Neural cell (in vitro differentiated cells): ENCODE measurements around the gene STRIP1. TPM values are rescaled to one million over a fixed set of nuclear protein-coding genes. Genes with fewer than 3 reads are reported as not detected.

Experiments used
- H2AFZ ChIP-seq: fragments of 200-600, 300-800 bp; sonication (generic), shearing (Covaris generic); 2 replicates; pipeline ENCODE4 v1.6.0; 2014; ENCODE audit warnings: low read depth, mild to moderate bottlenecking, antibody characterized with exemption, low read length, moderate library complexity
- H3F3A ChIP-seq: fragments of 200-600 bp; shearing (Covaris generic); 2 replicates; pipeline ENCODE4 v1.6.1; 2016; ENCODE audit warnings: mild to moderate bottlenecking, moderate library complexity, mixed read lengths, antibody characterized with exemption, low read length; ENCODE audit not compliant: insufficient read depth, poor library complexity, severe bottlenecking
- H3K27ac ChIP-seq: fragments of 200-600, 300-800 bp; sonication (generic), shearing (Covaris generic); 2 replicates; pipeline ENCODE4 v1.5.1; 2014; ENCODE audit warnings: mild to moderate bottlenecking, low read length, moderate library complexity
- H3K27me3 ChIP-seq: fragments of 300-800, 200-600 bp; sonication (generic), shearing (Covaris generic); 2 replicates; pipeline ENCODE4 v1.6.0; 2014; ENCODE audit warnings: mild to moderate bottlenecking, low read depth, low read length, moderate library complexity; ENCODE audit not compliant: insufficient read depth
- H3K36me3 ChIP-seq: fragments of 300-800, 200-600 bp; sonication (generic), shearing (Covaris generic); 2 replicates; pipeline ENCODE4 v1.5.1; 2014; ENCODE audit warnings: mild to moderate bottlenecking, antibody characterized with exemption, low read length, moderate library complexity; ENCODE audit not compliant: insufficient read depth
- H3K4me2 ChIP-seq: fragments of 300-800, 200-600 bp; sonication (generic), shearing (Covaris generic); 2 replicates; pipeline ENCODE4 v1.6.0; 2014; ENCODE audit warnings: mild to moderate bottlenecking, low read length
- H3K4me3 ChIP-seq: fragments of 300-800, 200-600 bp; sonication (generic), shearing (Covaris generic); 2 replicates; pipeline ENCODE4 v1.5.1; 2014; ENCODE audit warnings: mild to moderate bottlenecking, low read length, moderate library complexity
- H3K79me2 ChIP-seq: fragments of 200-600 bp; shearing (Covaris generic); replicated peaks from 2 replicates; pipeline ENCODE4 v1.6.0; 2014; ENCODE audit warnings: mild to moderate bottlenecking, low read length, moderate library complexity; ENCODE audit not compliant: insufficient read depth
- H3K9ac ChIP-seq: fragments of 300-800, 200-600 bp; sonication (generic), shearing (Covaris generic); 2 replicates; pipeline ENCODE4 v1.6.1; 2016; ENCODE audit warnings: mild to moderate bottlenecking, low read length, mixed read lengths
- H3K9me2 ChIP-seq: fragments of 200-600 bp; shearing (Covaris generic); 2 replicates; pipeline ENCODE4 v1.6.1; 2016; ENCODE audit warnings: mild to moderate bottlenecking, low read length, mixed read lengths; ENCODE audit not compliant: insufficient read depth
- H3K9me3 ChIP-seq: fragments of 200-600, 300-800 bp; sonication (generic), shearing (Covaris generic); 2 replicates; pipeline ENCODE4 v1.6.1; 2016; ENCODE audit warnings: mild to moderate bottlenecking, mixed run types, low read length, moderate library complexity, mixed read lengths
- H4K20me1 ChIP-seq: fragments of 200-600 bp; shearing (Covaris generic); 2 replicates; pipeline ENCODE4 v1.6.1; 2016; ENCODE audit warnings: mild to moderate bottlenecking, mixed run types; ENCODE audit not compliant: insufficient read depth
- EP300 ChIP-seq: fragments of 450-650 bp; conservative IDR thresholded peaks from 2 replicates; pipeline ENCODE4 v1.6.1; 2014; ENCODE audit warnings: antibody characterized with exemption, mild to moderate bottlenecking, moderate library complexity; ENCODE audit not compliant: poor library complexity, severe bottlenecking
- EZH2 ChIP-seq: fragments of 200-600, 300-800 bp; shearing (Covaris generic), sonication (generic); IDR thresholded peaks from 2 replicates; pipeline ENCODE4 v1.6.1; 2014; ENCODE audit warnings: antibody characterized with exemption, low read length, borderline replicate concordance, mild to moderate bottlenecking; ENCODE audit not compliant: insufficient read depth, poor library complexity, severe bottlenecking
- MXI1 ChIP-seq: fragments of 450-650 bp; conservative IDR thresholded peaks from 2 replicates; pipeline ENCODE4 v1.6.1; 2014; ENCODE audit warnings: antibody characterized with exemption, mild to moderate bottlenecking; ENCODE audit not compliant: poor library complexity, severe bottlenecking
- POLR2AphosphoS5 ChIP-seq: IDR thresholded peaks from 2 replicates; pipeline ENCODE4 v1.6.1; 2012
- RAD21 ChIP-seq: fragments of 450-650 bp; conservative IDR thresholded peaks from 2 replicates; pipeline ENCODE4 v1.6.1; 2014; ENCODE audit warnings: antibody characterized with exemption, mild to moderate bottlenecking, moderate library complexity
- REST ChIP-seq: IDR thresholded peaks from 2 replicates; pipeline ENCODE4 v1.6.1; 2012; ENCODE audit warnings: borderline replicate concordance
- SMC3 ChIP-seq: fragments of 450-650 bp; conservative IDR thresholded peaks from 2 replicates; pipeline ENCODE4 v1.6.1; 2014; ENCODE audit warnings: antibody characterized with exemption, mild to moderate bottlenecking, moderate library complexity; ENCODE audit not compliant: poor library complexity
- TAF1 ChIP-seq: IDR thresholded peaks from 2 replicates; pipeline ENCODE4 v1.6.1; 2012; ENCODE audit warnings: low read depth
- polyA plus RNA-seq: library from polyadenylated mRNA; depleted of rRNA; stranded (reverse); fragments of >200 nt; gene quantifications from 2 replicates; pipeline ENCODE4 v1.2.3, GENCODE V29; 2014
- TF ChIP-seq, protein P1 (sequence below): fragments of 450-650 bp; IDR thresholded peaks from 2 replicates; pipeline ENCODE4 v1.5.1; 2014; ENCODE audit warnings: antibody characterized with exemption, mild to moderate bottlenecking, moderate library complexity; ENCODE audit not compliant: poor library complexity, severe bottlenecking

Gene STRIP1
- polyA plus RNA-seq, 1 donor from 2014 or later: 178 TPM

- H4K20me1 ChIP-seq: no peaks in the 10 kb centered on the region
- H3K9ac ChIP-seq: no peak overlapping the region
- peaks cover 31% of the 10 kb centered on the region for H3K79me2 ChIP-seq
- no peaks in the 10 kb centered on the region for H3K27me3 ChIP-seq
- no peaks in the 10 kb centered on the region for H3K36me3 ChIP-seq
- no peaks in the 10 kb centered on the region for H3F3A ChIP-seq
- no peak overlapping the region for H3K27ac ChIP-seq
- H3K4me2 ChIP-seq: no peak overlapping the region
- no peak for TF ChIP-seq REST
- TF ChIP-seq, protein P1, sequence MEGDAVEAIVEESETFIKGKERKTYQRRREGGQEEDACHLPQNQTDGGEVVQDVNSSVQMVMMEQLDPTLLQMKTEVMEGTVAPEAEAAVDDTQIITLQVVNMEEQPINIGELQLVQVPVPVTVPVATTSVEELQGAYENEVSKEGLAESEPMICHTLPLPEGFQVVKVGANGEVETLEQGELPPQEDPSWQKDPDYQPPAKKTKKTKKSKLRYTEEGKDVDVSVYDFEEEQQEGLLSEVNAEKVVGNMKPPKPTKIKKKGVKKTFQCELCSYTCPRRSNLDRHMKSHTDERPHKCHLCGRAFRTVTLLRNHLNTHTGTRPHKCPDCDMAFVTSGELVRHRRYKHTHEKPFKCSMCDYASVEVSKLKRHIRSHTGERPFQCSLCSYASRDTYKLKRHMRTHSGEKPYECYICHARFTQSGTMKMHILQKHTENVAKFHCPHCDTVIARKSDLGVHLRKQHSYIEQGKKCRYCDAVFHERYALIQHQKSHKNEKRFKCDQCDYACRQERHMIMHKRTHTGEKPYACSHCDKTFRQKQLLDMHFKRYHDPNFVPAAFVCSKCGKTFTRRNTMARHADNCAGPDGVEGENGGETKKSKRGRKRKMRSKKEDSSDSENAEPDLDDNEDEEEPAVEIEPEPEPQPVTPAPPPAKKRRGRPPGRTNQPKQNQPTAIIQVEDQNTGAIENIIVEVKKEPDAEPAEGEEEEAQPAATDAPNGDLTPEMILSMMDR: no peak
- no peak for TF ChIP-seq EZH2
- TF ChIP-seq EP300: no peak
- TF ChIP-seq RAD21: no peak
- TF ChIP-seq TAF1: no peak
- no peak for TF ChIP-seq MXI1
- TF ChIP-seq SMC3: no peak
- TF ChIP-seq POLR2AphosphoS5: no peak
- H3K4me3 ChIP-seq: no peak overlapping the region
- no peak overlapping the region for H2AFZ ChIP-seq
- no peaks in the 10 kb centered on the region for H3K9me3 ChIP-seq
- H3K9me2 ChIP-seq: no peaks in the 10 kb centered on the region
Measured at GRCh38 chr1:109996476-109996875, 37.9 kb upstream of the STRIP1 start.

DNA sequence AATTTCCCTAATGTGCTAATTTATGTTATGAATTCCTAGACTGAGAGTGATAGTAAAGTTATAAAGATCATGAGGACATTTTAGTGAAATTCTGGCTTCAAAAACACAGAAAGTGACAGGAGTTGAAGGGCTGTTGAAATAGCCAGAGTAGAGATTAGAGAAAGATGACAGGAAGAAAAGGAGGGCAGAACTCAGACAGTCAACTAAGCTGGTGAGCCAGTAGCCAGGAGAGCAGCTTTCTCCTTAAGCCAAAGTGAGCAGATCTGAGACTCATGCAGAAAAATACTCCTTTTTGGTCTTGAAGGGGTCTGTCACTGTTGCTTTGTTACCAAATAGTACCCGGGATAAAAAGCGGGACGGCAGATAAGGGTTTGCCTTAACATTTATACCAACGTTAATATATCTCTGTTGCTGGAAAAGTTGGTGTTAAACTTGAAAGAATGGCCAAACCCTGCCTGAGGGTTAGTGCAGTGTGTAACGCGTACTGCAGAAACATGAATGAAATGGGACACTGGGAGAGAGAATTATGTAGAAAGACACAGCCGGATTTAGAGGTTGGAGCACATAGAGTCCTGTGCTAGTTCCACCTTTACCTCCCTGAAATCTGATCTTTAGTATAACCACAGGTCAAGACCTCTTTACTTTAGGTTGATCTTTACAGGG lies 37.1 kb upstream of the STRIP1 start:
- Histone ChIP-seq H2AFZ (no peak overlapping the region), H3K9me3 (no peaks in the 10 kb centered on the region), H3K27ac (no peak overlapping the region), H3K79me2 (peaks cover 30% of the 10 kb centered on the region), H3K36me3 (no peaks in the 10 kb centered on the region), H3K9ac (no peak overlapping the region), H4K20me1 (no peaks in the 10 kb centered on the region), H3K27me3 (no peaks in the 10 kb centered on the region), H3K4me2 (no peak overlapping the region), H3F3A (no peaks in the 10 kb centered on the region), H3K9me2 (no peaks in the 10 kb centered on the region), H3K4me3 (no peak overlapping the region)
- TF ChIP-seq RAD21: no peak
- TF ChIP-seq, protein P1: no peak
- no peak for TF ChIP-seq MXI1
- no peak for TF ChIP-seq EP300
- no peak for TF ChIP-seq REST
- no peak for TF ChIP-seq EZH2
- TF ChIP-seq TAF1: no peak
- TF ChIP-seq POLR2AphosphoS5: no peak
- TF ChIP-seq SMC3: no peak
